CD1c-positive myeloid dendritic cell (primary cell): ENCODE results near the gene TIMP1.

Experiments
- DNase-seq: peaks from one replicate; pipeline ENCODE4 v3.0.0-alpha.2; 2016; ENCODE audit errors: extremely low spot score

Gene TIMP1

DNA sequence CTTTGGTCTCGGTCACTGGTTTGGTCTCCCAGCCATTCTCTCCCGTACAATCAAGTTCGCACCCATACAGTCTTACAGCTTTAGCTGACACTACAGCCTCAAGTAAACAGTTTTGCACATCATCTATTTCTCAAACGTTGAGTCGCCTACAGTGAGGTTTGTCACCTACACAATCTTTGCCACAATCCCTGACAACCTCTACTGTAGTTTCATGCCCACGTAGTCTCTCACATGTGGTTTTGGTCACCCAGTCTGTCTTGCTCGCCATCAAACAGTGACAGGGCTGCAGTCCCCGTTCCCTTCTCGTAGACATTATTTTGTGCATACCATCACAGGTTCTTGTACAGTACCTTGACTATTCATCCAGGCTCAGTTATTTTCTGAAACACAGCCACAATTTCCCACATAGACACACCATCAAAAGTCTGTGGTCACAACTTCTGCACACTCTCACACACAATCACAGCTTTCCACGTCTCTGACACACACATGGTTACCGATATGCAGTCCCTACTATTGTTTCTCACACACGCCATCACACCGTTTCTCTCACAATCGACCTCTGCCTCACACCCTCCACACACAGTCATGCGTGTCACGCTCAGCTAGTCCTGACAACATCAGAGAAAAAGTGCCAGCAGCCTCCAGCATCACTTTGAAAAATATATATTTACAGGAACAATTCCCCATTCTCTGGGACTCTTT is 52.8 kb downstream of the TIMP1 start:
- peak; percentile 8 for DNase-seq
